ENCODE results near the gene TECPR2.

The TECPR2 gene

GRCh38 chr14:102417001-102417431 lies 54.3 kb downstream of the TECPR2 start:
- no peak for TF ChIP-seq CTCF (IDR thresholded peaks at IDR 0.05; ENCODE audit: borderline replicate concordance, insufficient read depth, low read depth, low read length)

GRCh38 chr14:102417646-102418045 lies 54.9 kb downstream of the TECPR2 start:
- no peak overlapping the region for H3K4me3 ChIP-seq (ENCODE audit: low read depth, low read length)
- TF ChIP-seq CTCF (IDR thresholded peaks at IDR 0.05; ENCODE audit: borderline replicate concordance, insufficient read depth, low read depth, low read length) = no peak

More at GRCh38 chr14:102417001-102417431, 54.3 kb downstream of the TECPR2 start:
- no peak overlapping the region for H3K4me3 ChIP-seq (ENCODE audit: low read depth, low read length)

- no peak overlapping the region for H3K4me3 ChIP-seq (ENCODE audit: low read depth, low read length)
- no peak for TF ChIP-seq CTCF (IDR thresholded peaks at IDR 0.05; ENCODE audit: borderline replicate concordance, insufficient read depth, low read depth, low read length)
Measured at GRCh38 chr14:102418169-102418852, 55.6 kb downstream of the TECPR2 start.

GRCh38 chr14:102418853-102419240 lies 56.1 kb downstream of the TECPR2 start:
- H3K4me3 ChIP-seq (ENCODE audit: low read depth, low read length) = no peak overlapping the region
- TF ChIP-seq CTCF (IDR thresholded peaks at IDR 0.05; ENCODE audit: borderline replicate concordance, insufficient read depth, low read depth, low read length) = no peak

- TF ChIP-seq CTCF (IDR thresholded peaks at IDR 0.05; ENCODE audit: borderline replicate concordance, insufficient read depth, low read depth, low read length) = no peak
- H3K4me3 ChIP-seq (ENCODE audit: low read depth, low read length) = no peak overlapping the region
Measured at GRCh38 chr14:102419276-102419675, 56.5 kb downstream of the TECPR2 start.

- no peak for TF ChIP-seq CTCF (IDR thresholded peaks at IDR 0.05; ENCODE audit: borderline replicate concordance, insufficient read depth, low read depth, low read length)
- no peak overlapping the region for H3K4me3 ChIP-seq (ENCODE audit: low read depth, low read length)
Measured at GRCh38 chr14:102419716-102420115, 57.0 kb downstream of the TECPR2 start.

- TF ChIP-seq CTCF (IDR thresholded peaks at IDR 0.05; ENCODE audit: borderline replicate concordance, insufficient read depth, low read depth, low read length) = no peak
- no peak overlapping the region for H3K4me3 ChIP-seq (ENCODE audit: low read depth, low read length)
Measured at GRCh38 chr14:102421411-102422057, 58.8 kb downstream of the TECPR2 start.

Data from GM12875 (cell line).